GM13977 (cell line): Measurements from ENCODE around the gene ITIH4.

Source experiments
- DNase-seq: peaks from one replicate; pipeline ENCODE4 v3.0.0; 2012; ENCODE audit warnings: low spot score
- in situ Hi-C: fragments of 300-500 bp; cut with MboI; formaldehyde crosslinking; loops from one replicate; pipeline ENCODE4 v1.12.0; 2022; ENCODE audit warnings: low sequenced_read_pairs, low pct_unique_long_range_greater_than_20kb, mixed read lengths, inconsistent platforms; ENCODE audit not compliant: unreplicated experiment
- TF ChIP-seq, protein P1 (sequence below): IDR thresholded peaks from 2 replicates; pipeline ENCODE4 v1.5.1; 2012; ENCODE audit warnings: mild to moderate bottlenecking, control low read depth; ENCODE audit not compliant: insufficient read depth; ENCODE audit errors: extremely low read depth, missing control alignments

ITIH4 gene

DNA sequence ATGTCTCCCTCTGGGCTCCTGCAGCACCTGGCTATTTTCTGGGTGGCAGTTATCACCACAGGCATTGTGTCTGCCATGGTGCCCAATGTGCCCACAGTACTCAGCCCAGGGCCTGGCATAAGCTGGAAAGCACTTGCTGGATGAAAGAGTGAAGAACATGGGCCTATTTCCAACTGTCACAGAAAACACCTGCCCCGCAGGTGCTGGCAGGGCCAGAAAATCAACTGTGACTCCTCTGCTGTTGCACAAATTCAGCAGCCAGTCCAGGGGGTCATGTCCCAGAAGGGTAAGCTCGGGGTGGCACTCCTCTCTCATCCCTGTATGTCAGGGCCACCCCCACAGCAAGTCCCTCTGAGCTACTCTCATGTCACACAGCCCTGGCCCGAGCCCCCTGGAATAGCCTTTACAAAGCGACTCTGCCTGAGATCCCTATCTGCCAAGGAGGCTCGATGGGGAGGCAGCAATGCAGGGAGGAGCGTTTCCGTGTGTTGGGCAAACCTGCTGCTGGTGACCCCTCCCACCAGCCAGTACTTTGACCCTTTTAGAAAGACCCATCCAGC, 18.9 kb downstream of the ITIH4 start:
- in situ Hi-C loops, result no loop called here
- DNase-seq, result no peak

GRCh38 chr3:52810923-52811322, 19.5 kb downstream of the ITIH4 start:
- no peak for DNase-seq
- TF ChIP-seq, protein P1, sequence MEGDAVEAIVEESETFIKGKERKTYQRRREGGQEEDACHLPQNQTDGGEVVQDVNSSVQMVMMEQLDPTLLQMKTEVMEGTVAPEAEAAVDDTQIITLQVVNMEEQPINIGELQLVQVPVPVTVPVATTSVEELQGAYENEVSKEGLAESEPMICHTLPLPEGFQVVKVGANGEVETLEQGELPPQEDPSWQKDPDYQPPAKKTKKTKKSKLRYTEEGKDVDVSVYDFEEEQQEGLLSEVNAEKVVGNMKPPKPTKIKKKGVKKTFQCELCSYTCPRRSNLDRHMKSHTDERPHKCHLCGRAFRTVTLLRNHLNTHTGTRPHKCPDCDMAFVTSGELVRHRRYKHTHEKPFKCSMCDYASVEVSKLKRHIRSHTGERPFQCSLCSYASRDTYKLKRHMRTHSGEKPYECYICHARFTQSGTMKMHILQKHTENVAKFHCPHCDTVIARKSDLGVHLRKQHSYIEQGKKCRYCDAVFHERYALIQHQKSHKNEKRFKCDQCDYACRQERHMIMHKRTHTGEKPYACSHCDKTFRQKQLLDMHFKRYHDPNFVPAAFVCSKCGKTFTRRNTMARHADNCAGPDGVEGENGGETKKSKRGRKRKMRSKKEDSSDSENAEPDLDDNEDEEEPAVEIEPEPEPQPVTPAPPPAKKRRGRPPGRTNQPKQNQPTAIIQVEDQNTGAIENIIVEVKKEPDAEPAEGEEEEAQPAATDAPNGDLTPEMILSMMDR, result no peak

More for the DNA sequence above, 18.9 kb downstream of the ITIH4 start:
- TF ChIP-seq, protein P1, result no peak

DNA sequence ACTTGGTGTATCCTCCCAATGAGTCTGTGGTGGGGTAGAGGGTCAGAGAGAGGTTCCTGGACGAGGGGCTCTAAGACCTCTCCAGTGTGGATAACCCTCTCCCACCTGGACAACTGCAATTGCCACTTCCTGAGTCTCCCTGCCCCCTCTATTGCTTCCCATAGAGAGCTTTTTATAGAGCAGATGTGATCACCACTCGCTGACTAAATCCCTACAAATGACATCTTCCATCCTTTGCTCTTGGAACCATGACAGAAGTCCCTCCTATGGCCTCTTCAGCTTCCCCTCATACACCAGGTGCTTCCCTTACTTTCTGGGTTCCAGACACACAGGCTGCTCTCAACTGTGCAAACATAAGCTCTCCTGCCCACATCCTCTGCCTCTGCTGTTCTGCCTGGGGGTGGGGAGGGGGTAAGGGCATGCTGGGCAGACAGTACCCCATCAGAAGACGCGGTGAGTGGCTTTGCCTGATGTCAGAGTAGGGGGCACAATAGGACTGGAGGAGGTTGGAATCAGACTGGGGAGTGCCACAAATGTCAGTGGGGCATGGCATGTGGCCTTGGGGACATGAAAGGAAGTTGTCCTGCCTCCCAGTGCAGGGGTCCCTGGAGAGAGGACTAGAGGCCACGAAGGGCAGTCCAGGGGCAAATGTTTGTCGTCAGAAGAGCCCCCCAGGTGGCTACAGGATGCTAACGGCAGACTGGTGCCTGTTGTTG, 20.7 kb downstream of the ITIH4 start:
- in situ Hi-C loops, result no loop called here
- no peak for DNase-seq
- TF ChIP-seq, protein P1, result no peak

More at GRCh38 chr3:52810923-52811322, 19.5 kb downstream of the ITIH4 start:
- in situ Hi-C loops, result no loop called here

GRCh38 chr3:52809149-52809548, 21.3 kb downstream of the ITIH4 start:
- no peak for DNase-seq
- in situ Hi-C loops, result no loop called here
- TF ChIP-seq, protein P1, result no peak

GRCh38 chr3:52805270-52806039, 25.0 kb downstream of the ITIH4 start:
- TF ChIP-seq, protein P1, result no peak
- DNase-seq, result no peak
- in situ Hi-C loops, result no loop called here

DNA sequence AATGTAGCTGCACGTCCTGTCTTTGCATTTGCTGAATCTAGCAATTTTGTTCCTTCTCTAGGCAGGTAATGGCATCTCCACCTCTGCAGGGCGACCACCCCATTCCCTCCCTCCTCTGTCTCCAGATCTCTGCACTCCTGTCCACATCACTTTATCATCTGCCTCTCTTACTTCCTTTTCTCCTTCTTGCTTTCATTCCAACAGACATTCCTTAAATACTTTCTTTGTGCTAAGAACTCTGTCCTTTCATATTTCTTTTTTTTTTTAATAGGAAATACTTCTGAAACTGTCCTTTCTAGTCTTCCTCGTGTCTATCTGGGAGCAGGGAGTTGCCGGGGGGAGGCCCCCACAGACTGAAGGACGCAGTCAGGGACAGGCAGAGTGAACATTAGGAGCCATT, 28.6 kb downstream of the ITIH4 start:
- no peak for DNase-seq
- TF ChIP-seq, protein P1, result no peak
- in situ Hi-C loops, result no loop called here
